Activated CD4-positive, alpha-beta memory T cell treated with anti-CD3 and anti-CD28 coated beads for 36 hours (primary cell): ENCODE measurements around the gene TAF9B. TPM values are rescaled to one million over a fixed set of nuclear protein-coding genes. Genes with fewer than 3 reads are reported as not detected.
"Not testable (repeated sequence)": the region's sequence is repeated elsewhere in the genome, so short reads cannot be mapped to it uniquely, and the experiment has no call there.

ENCODE experiments used
- CTCF ChIA-PET: fragments of 350-600 bp; sonication (Branson Sonifier 250); formaldehyde crosslinking; loops from one replicate; lab custom pipeline; 2021; ENCODE audit warnings: antibody characterized with exemption, inconsistent platforms; lab: Charles Lee
- POLR2A ChIA-PET: fragments of 350-600 bp; sonication (Branson Sonifier 250); formaldehyde crosslinking; loops from one replicate; lab custom pipeline; 2021; ENCODE audit warnings: antibody characterized with exemption; lab: Charles Lee
- DNase-seq: peaks from one replicate; pipeline ENCODE4 v3.0.0-alpha.2; 2020
- H3K27ac Mint-ChIP-seq: one replicate; pipeline ENCODE4 v1.8.0; 2021; ENCODE audit warnings: mixed read lengths
- H3K27me3 Mint-ChIP-seq: one replicate; pipeline ENCODE4 v1.8.0; 2021; ENCODE audit warnings: mixed read lengths
- H3K36me3 Mint-ChIP-seq: one replicate; pipeline ENCODE4 v1.8.0; 2021; ENCODE audit warnings: mixed read lengths
- H3K4me1 Mint-ChIP-seq: one replicate; pipeline ENCODE4 v1.8.0; 2021; ENCODE audit warnings: low read depth, mixed read lengths
- H3K4me3 Mint-ChIP-seq: one replicate; pipeline ENCODE4 v1.8.0; 2021; ENCODE audit warnings: mild to moderate bottlenecking, mixed read lengths
- H3K9me3 Mint-ChIP-seq: one replicate; pipeline ENCODE4 v1.8.0; 2021; ENCODE audit warnings: mixed read lengths
- intact Hi-C: fragments of 100-400 bp; cut with micrococcal nuclease; formaldehyde crosslinking; loops from one replicate; pipeline ENCODE4 v1.15.1; 2023
- total RNA-seq, 2 experiments: library from RNA; stranded (reverse); gene quantifications; one replicate each; pipeline ENCODE4 v1.2.3, GENCODE V29; 2021

TAF9B gene, protein sequence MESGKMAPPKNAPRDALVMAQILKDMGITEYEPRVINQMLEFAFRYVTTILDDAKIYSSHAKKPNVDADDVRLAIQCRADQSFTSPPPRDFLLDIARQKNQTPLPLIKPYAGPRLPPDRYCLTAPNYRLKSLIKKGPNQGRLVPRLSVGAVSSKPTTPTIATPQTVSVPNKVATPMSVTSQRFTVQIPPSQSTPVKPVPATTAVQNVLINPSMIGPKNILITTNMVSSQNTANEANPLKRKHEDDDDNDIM
- total RNA-seq, result 10 to 100 TPM; 23.0 TPM

DNA sequence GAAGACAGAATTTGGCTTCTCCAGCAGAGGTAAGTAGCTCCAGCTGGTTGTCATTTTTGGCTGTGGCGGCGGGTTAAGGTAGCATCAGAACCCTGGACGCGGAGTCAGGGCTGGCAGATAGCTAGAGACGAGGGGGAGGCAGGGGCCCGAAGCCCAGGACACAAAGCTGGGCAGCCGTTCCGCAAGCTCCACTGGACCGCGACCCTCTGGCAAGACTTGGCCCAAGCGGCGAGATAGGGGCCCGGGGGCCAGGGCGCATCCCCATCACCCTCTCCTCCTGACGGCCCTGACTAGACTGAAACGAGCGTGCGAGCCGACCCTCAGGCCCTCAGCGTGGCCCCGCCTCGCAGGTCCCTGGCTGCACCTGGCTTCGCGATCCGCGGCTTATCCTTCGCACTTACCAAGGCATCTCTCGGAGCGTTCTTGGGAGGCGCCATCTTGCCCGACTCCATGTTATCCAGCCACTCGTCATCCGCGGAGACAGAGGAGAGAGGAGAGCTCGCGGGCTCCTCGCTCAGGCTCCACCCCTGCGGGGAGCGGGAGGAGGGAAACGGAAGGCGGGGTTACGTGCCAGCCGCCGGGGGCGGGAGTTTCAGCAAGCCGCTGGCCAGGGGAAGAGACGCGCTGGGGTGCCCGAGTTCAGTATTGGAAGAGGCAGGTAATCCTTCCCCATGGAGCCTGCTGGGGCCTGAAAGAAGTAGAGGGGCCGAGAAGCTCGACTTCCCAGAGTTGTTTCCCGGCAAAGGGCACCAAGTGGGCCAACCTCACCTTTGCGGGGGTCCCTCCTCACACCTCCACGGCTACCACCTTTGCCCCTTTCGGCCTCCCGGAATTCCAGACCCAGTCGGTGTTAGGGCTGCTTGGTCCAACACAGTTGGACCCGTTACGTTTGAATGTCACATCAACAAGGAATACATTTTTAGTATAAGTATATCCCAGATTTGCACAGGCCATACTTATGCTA is at the start of gene TAF9B:
TAF9B (minus strand) TSS at position 491 of the 964 bp plus-strand sequence; CDS start at position 452, 39 bp downstream.
- no peaks in the 10 kb centered on the region for H3K27me3 Mint-ChIP-seq
- intact Hi-C loops, result loop anchor here (1.0 to 10.0 kb wide), 3 partner anchors 35 to 375 kb away; partner anchors contain the start of genes CYSLTR1 and PGK1
- peak; percentile 90 for DNase-seq
- no peaks in the 10 kb centered on the region for H3K9me3 Mint-ChIP-seq
- H3K4me3 Mint-ChIP-seq, result peak within 1 kb of the TSS; percentile 88
- ChIA-PET CTCF (interaction anchor here (1.0 kb wide), 1 partner anchor 43 kb away, joined by 3 read pairs; no protein-coding TSS in a partner anchor), POLR2A (interaction anchor here (0.7 to 2.0 kb wide), 2 partner anchors 9 to 175 kb away, joined by 3 to 12 read pairs; no protein-coding TSS in a partner anchor)
- H3K36me3 Mint-ChIP-seq, result no peaks in the 10 kb centered on the region
- H3K4me1 Mint-ChIP-seq, result peaks cover 16% of the 10 kb centered on the region
- peak within 1 kb of the TSS; percentile 87 for H3K27ac Mint-ChIP-seq

DNA sequence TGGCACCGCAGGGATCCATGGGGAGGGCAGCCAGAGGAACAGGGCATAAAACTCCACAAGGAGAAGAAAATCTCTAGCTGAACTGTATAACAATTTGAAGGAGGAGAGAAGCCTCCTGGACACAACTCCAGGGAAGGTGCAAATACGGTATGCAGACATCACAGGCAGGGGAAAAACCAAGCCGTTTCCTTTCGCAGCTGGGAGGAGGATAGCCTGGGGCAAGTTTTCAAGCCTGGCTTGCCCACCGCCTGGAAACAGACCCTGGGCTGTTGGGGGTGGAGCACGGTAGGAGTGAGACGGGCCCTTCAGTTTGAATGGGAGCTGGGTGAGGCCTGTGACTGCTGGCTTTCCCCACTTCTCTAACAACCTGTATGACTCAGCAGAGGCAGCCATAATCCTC is 43.4 kb upstream of the TAF9B start:
- POLR2A ChIA-PET, result no interaction called here
- intact Hi-C loops, result no loop called here
- Mint-ChIP-seq H3K9me3 (no peaks in the 10 kb centered on the region), H3K4me3 (no peak overlapping the region), H3K27ac (no peak overlapping the region), H3K27me3 (no peaks in the 10 kb centered on the region), H3K4me1 (no peaks in the 10 kb centered on the region), H3K36me3 (no peaks in the 10 kb centered on the region)
- no peak for DNase-seq
- CTCF ChIA-PET, result interaction anchor here (0.7 kb wide), 1 partner anchor 43 kb away, joined by 3 read pairs; the partner anchor contains the start of gene TAF9B

DNA sequence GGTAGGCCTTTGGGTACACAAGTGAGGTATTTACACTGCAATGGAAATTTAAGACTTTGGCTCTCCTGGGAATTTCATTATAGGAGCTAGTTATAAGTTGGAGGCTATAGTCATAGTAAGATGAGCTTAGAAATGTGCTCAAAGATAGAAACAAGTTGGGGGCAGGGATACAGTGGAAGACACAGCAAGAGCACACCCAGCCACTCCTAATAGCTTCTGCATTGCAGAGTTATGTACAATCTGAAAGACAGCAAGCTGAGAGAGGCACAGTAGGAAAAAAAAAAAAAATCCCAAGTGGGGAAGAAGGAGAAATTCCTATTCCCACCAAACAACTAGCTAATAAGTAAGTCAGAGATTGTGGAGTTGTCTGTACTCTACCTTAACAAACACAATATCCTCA is 41.9 kb upstream of the TAF9B start:
- no peaks in the 10 kb centered on the region for H3K9me3 Mint-ChIP-seq
- H3K4me3 Mint-ChIP-seq, result no peak overlapping the region
- POLR2A ChIA-PET, result no interaction called here
- CTCF ChIA-PET, result interaction anchor here (0.9 kb wide), 1 partner anchor 13 kb away, joined by 3 read pairs; no protein-coding TSS in a partner anchor
- no peaks in the 10 kb centered on the region for H3K27me3 Mint-ChIP-seq
- H3K36me3 Mint-ChIP-seq, result no peaks in the 10 kb centered on the region
- DNase-seq, result no peak
- intact Hi-C loops, result no loop called here
- H3K27ac Mint-ChIP-seq, result no peak overlapping the region
- H3K4me1 Mint-ChIP-seq, result no peaks in the 10 kb centered on the region

DNA sequence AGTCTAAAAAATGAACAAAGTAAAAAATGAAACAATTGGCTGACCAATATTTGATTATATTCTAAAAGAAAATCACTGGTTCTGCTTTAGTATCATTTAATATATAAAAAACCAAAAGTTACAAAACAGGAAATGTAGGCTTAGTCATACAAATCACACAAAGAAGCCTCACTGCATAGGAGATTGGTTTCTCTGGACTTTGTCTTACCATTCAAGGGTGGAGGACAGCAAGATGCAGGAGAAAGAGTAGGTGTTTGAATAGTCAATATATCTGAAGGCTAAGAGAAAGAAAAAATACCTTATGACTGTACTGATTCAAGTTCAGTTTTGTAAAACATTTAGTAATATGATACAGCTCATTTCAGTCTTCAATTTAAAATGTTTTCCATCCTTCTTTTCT is 28.6 kb upstream of the TAF9B start:
- H3K9me3 Mint-ChIP-seq, result no peaks in the 10 kb centered on the region
- H3K4me3 Mint-ChIP-seq, result no peak overlapping the region
- H3K36me3 Mint-ChIP-seq, result no peaks in the 10 kb centered on the region
- H3K27me3 Mint-ChIP-seq, result no peaks in the 10 kb centered on the region
- no peak overlapping the region for H3K27ac Mint-ChIP-seq
- POLR2A ChIA-PET, result no interaction called here
- H3K4me1 Mint-ChIP-seq, result peaks cover 2% of the 10 kb centered on the region
- no peak for DNase-seq
- intact Hi-C loops, result no loop called here
- CTCF ChIA-PET, result interaction anchor here (0.5 kb wide), 1 partner anchor 13 kb away, joined by 3 read pairs; no protein-coding TSS in a partner anchor

DNA sequence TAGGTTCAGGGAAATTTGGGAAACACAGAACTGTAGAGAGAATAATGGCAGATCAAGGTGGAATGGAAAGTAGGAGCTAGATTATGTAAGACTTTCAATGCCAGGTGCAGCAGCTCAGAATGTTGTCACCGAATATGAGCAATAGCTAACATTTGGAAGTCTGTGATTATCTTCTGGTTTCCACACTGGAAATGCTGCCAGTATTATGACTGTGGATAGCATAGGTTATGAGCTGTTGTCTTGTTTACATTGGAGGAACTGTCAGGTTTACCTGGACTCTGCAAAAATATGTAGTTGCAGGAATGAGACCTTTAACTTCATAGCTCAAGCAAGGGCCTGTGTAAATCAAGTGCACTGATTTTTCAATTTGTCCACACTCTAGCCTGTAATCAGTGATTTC is 26.0 kb upstream of the TAF9B start:
- DNase-seq, result no peak
- Mint-ChIP-seq H3K4me3 (no peak overlapping the region), H3K9me3 (no peaks in the 10 kb centered on the region), H3K27me3 (no peaks in the 10 kb centered on the region), H3K27ac (no peak overlapping the region), H3K4me1 (peaks cover 5% of the 10 kb centered on the region), H3K36me3 (no peaks in the 10 kb centered on the region)
- intact Hi-C loops, result no loop called here
- CTCF ChIA-PET, result no interaction called here
- POLR2A ChIA-PET, result no interaction called here

DNA sequence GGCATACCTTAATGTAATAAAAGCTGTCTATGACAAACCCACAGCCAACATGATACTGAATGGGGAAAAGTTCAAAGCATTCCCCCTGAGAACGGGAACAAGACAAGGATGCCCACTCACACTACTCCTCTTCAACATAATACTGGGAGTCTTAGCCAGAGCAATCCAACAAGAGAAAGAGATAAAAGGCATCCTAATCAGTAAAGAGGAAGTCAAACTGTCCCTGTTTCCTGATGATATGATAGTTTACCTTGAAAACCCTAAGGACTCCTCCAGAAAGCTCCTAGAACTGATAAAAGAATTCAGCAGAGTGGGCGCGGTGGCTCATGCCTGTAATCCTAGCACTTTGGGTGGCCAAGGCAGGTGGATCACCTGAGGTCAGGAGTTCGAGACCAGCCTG is 23.7 kb upstream of the TAF9B start:
- intact Hi-C loops, POLR2A ChIA-PET, H3K4me1 Mint-ChIP-seq, H3K27me3 Mint-ChIP-seq, H3K27ac Mint-ChIP-seq, H3K36me3 Mint-ChIP-seq, CTCF ChIA-PET, H3K9me3 Mint-ChIP-seq, DNase-seq, H3K4me3 Mint-ChIP-seq: not testable (repeated sequence)

DNA sequence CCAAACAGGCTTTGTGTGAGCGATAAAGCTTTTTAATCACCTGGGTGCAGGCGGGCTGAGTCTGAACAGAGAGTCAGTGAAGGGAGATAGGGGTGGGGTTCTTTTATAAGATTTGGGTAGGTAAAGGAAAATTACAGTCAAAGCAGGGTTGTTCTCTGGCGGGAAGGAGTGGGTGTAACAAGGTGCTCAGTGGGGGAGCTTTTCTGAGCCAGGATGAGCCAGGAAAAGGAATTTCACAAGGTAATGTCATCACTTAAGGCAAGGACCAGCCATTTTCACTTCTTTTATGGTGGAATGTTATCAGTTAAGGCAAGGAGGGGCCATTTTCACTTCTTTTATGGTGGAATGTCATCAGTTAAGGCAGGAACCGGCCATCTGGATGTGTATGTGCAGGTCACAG is 21.3 kb upstream of the TAF9B start:
- POLR2A ChIA-PET, H3K36me3 Mint-ChIP-seq, H3K9me3 Mint-ChIP-seq, H3K4me3 Mint-ChIP-seq, DNase-seq, intact Hi-C loops, H3K27ac Mint-ChIP-seq, H3K27me3 Mint-ChIP-seq, CTCF ChIA-PET: not testable (repeated sequence)
- peaks cover 16% of the 10 kb centered on the region for H3K4me1 Mint-ChIP-seq

DNA sequence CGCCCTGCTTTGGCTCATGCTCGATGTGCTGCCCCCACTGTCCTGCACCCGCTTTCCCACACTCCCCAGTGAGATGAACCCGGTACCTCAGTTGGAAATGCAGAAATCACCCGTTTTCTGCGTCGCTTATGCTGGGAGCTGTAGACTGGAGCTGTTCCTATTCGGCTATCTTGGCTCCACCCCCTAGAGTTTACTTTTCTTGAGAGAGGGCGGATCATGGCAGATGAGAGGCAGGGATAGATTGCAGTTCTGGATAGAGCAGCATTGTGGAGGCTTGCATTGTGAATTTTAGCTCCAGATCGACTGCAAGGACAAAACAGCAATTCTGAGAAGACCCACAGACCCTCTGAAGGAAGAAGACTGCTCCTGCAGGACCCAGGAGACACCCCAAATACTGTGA is 18.4 kb upstream of the TAF9B start:
- POLR2A ChIA-PET, H3K4me3 Mint-ChIP-seq, H3K9me3 Mint-ChIP-seq, H3K27me3 Mint-ChIP-seq, H3K36me3 Mint-ChIP-seq, CTCF ChIA-PET, intact Hi-C loops, H3K27ac Mint-ChIP-seq, DNase-seq: not testable (repeated sequence)
- peaks cover 16% of the 10 kb centered on the region for H3K4me1 Mint-ChIP-seq

DNA sequence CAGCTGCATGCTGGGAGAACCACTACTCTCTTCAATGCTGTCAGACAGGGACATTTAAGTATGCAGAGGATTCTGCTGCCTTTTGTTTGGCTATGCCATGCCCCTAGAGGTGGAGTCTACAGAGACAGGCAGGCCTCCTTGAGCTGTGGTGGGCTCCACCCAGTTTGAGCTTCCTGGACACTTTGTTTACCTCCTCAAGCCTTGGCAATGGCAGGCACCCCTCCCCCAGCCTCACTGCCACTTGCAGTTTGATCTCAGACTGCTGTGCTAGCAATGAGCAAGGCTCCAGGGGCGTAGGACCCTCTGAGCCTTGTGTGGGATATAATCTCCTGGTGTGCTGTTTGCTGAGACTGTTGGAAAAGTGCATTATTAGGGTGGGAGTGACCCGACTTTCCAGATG is 17.9 kb upstream of the TAF9B start:
- CTCF ChIA-PET, DNase-seq, H3K27ac Mint-ChIP-seq, H3K9me3 Mint-ChIP-seq, POLR2A ChIA-PET, intact Hi-C loops, H3K36me3 Mint-ChIP-seq, H3K27me3 Mint-ChIP-seq, H3K4me3 Mint-ChIP-seq: not testable (repeated sequence)
- H3K4me1 Mint-ChIP-seq, result peaks cover 16% of the 10 kb centered on the region

DNA sequence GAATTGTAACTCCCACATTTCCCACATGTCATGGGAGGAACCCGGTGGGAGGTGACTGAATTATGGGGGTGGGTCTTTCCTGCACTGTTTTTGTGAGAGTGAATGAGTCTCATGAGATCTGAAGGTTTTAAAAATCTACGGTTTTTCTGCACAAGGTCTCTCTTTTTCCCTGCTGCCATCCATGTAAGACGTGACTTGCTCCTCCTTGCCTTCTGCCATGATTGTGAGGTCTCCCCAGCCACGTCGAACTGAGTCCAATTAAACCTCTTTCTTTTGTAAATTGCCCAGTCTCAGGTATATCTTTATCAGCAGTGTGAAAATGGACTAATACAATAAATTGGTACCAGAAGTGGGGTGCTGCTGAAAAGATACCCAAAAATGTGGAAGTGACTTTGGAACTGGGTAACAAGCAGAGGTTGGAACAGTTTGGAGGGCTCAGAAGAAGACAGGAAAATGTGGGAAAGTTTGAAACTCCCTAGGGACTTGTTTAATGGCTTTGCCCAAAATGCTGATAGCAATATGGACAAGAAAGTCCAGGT is 7.6 kb upstream of the TAF9B start:
- H3K36me3 Mint-ChIP-seq, H3K27ac Mint-ChIP-seq, intact Hi-C loops, POLR2A ChIA-PET, DNase-seq, H3K4me3 Mint-ChIP-seq, H3K4me1 Mint-ChIP-seq, H3K27me3 Mint-ChIP-seq: not testable (repeated sequence)
- CTCF ChIA-PET, result interaction anchor here (0.6 kb wide), 1 partner anchor 15 kb away, joined by 3 read pairs; no protein-coding TSS in a partner anchor
- H3K9me3 Mint-ChIP-seq, result peaks cover 21% of the 10 kb centered on the region

DNA sequence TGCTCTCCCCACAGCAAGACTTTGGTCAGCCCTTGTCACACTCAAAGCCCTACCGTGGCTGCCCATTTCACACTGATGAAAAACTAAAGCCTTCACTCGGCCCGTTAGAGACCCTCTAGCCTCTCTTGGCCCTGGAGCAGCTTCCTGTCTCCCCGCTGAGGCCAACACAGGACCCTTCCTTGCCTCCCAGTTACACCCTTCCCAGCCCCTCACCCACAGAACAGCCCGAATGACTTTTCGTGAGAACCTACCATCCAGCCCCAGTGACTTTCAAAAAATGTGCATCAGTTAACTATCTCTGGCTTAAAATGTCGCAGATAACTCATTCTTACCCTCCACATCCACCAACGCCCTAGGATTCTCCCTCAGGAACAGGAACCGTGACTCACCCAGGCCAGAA is 756 bp upstream of the TAF9B start:
- H3K9me3 Mint-ChIP-seq, result no peaks in the 10 kb centered on the region
- H3K4me1 Mint-ChIP-seq, result peaks cover 16% of the 10 kb centered on the region
- no peaks in the 10 kb centered on the region for H3K27me3 Mint-ChIP-seq
- peak overlapping the region; percentile 88 for H3K4me3 Mint-ChIP-seq
- CTCF ChIA-PET, result no interaction called here
- H3K36me3 Mint-ChIP-seq, result no peaks in the 10 kb centered on the region
- intact Hi-C loops, result no loop called here
- POLR2A ChIA-PET, result interaction anchor here (2.0 kb wide), 1 partner anchor 10 kb away, joined by 12 read pairs; no protein-coding TSS in a partner anchor
- H3K27ac Mint-ChIP-seq, result peak overlapping the region; percentile 14
- no peak for DNase-seq
